ENCODE data around the gene NAALADL1. TPM values are rescaled to one million over a fixed set of nuclear protein-coding genes. Genes with fewer than 3 reads are reported as not detected.

Gene NAALADL1, protein sequence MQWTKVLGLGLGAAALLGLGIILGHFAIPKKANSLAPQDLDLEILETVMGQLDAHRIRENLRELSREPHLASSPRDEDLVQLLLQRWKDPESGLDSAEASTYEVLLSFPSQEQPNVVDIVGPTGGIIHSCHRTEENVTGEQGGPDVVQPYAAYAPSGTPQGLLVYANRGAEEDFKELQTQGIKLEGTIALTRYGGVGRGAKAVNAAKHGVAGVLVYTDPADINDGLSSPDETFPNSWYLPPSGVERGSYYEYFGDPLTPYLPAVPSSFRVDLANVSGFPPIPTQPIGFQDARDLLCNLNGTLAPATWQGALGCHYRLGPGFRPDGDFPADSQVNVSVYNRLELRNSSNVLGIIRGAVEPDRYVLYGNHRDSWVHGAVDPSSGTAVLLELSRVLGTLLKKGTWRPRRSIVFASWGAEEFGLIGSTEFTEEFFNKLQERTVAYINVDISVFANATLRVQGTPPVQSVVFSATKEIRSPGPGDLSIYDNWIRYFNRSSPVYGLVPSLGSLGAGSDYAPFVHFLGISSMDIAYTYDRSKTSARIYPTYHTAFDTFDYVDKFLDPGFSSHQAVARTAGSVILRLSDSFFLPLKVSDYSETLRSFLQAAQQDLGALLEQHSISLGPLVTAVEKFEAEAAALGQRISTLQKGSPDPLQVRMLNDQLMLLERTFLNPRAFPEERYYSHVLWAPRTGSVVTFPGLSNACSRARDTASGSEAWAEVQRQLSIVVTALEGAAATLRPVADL
- not detected for total RNA-seq (ENCODE audit: unreplicated experiment)
- long read RNA-seq, partial matches to known transcripts: 1 of 1 reads
- long read RNA-seq, other reads (novel, unspliced or antisense): 0 of 1 reads

DNA sequence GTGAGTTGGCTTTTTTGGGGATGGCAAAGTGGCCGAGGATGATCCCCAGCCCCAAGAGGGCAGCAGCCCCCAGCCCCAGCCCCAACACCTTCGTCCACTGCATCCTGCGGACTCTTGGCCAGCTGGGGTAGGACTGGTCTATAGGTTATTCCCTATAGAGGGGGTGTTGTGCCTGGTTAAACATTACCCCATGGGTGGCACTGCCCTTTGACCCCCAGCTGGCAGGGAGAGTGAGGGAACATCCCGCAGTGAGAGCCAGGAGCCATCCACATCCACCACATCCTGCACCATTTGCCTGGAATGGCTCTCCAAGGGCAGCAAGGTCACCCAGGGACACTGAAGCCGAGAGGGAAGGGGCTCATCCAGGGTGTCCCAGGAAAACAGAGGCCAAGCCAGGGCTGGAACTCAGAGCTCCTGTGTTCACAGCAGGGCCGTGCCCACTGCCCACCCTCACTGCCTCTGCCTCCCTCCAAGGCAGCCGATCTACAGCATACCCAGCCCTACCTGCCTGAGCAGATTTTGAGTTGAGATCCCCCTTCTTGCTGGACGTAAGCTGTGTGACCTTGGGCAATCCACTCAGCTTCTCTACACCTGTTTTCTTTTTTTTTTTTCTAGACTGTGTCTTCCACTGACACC, at the start of gene NAALADL1:
Gene NAALADL1 (minus strand): TSS at position 135 of the 636 bp plus-strand sequence. CDS start 32 bp downstream, at position 103.
- H3K27me3 Mint-ChIP-seq (ENCODE audit: unreplicated experiment): peaks cover 9% of the 10 kb centered on the region
- no peak within 1 kb of the TSS for H3K27ac Mint-ChIP-seq (ENCODE audit: unreplicated experiment)
- DNase-seq (ENCODE audit: low spot score): no peak
- H3K36me3 Mint-ChIP-seq (ENCODE audit: low read depth, unreplicated experiment): no peaks in the 10 kb centered on the region
- TF ChIP-seq, protein P1, sequence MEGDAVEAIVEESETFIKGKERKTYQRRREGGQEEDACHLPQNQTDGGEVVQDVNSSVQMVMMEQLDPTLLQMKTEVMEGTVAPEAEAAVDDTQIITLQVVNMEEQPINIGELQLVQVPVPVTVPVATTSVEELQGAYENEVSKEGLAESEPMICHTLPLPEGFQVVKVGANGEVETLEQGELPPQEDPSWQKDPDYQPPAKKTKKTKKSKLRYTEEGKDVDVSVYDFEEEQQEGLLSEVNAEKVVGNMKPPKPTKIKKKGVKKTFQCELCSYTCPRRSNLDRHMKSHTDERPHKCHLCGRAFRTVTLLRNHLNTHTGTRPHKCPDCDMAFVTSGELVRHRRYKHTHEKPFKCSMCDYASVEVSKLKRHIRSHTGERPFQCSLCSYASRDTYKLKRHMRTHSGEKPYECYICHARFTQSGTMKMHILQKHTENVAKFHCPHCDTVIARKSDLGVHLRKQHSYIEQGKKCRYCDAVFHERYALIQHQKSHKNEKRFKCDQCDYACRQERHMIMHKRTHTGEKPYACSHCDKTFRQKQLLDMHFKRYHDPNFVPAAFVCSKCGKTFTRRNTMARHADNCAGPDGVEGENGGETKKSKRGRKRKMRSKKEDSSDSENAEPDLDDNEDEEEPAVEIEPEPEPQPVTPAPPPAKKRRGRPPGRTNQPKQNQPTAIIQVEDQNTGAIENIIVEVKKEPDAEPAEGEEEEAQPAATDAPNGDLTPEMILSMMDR (IDR thresholded peaks at IDR 0.05; ENCODE audit: unreplicated experiment): no peak
- no peaks in the 10 kb centered on the region for H3K4me1 Mint-ChIP-seq (ENCODE audit: unreplicated experiment)
- H3K9me3 Mint-ChIP-seq (ENCODE audit: unreplicated experiment): no peaks in the 10 kb centered on the region
- H3K4me3 Mint-ChIP-seq (ENCODE audit: unreplicated experiment): no peak within 1 kb of the TSS

DNA sequence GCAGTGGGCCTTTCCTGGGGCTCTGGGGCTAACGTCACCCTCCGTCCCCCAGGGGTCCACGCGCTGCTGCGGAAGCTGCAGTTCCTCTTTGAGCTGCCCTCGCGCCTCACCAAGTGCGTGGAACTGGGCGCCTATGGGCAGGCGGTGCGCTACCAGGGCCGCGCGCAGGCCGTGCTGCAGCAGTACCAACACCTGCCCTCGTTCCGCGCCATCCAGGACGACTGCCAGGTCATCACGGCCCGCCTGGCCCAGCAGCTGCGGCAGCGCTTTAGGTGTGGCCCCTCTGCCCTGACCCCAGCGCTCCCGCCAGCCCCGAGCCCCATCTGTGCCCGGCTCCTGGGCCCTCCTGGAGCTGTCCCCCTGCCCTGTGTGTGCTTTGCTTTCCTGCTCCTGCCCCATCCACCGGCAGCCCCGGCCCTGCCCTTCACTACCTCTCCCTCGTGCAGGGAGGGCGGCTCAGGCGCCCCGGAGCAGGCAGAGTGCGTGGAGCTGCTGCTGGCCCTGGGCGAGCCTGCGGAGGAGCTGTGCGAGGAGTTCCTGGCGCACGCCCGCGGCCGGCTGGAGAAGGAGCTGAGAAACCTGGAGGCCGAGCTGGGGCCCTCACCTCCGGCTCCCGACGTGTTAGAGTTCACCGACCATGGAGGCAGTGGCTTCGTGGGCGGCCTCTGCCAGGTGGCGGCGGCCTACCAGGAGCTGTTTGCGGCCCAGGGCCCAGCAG, 49.6 kb upstream of the NAALADL1 start:
- no peak for DNase-seq (ENCODE audit: low spot score)
- TF ChIP-seq, protein P1 (IDR thresholded peaks at IDR 0.05; ENCODE audit: unreplicated experiment): no peak
- Mint-ChIP-seq H3K4me3 (ENCODE audit: unreplicated experiment) (no peak overlapping the region), H3K36me3 (ENCODE audit: low read depth, unreplicated experiment) (peaks cover 16% of the 10 kb centered on the region), H3K4me1 (ENCODE audit: unreplicated experiment) (peaks cover 3% of the 10 kb centered on the region), H3K9me3 (ENCODE audit: unreplicated experiment) (no peaks in the 10 kb centered on the region), H3K27ac (ENCODE audit: unreplicated experiment) (no peak overlapping the region), H3K27me3 (ENCODE audit: unreplicated experiment) (peaks cover 8% of the 10 kb centered on the region)

DNA sequence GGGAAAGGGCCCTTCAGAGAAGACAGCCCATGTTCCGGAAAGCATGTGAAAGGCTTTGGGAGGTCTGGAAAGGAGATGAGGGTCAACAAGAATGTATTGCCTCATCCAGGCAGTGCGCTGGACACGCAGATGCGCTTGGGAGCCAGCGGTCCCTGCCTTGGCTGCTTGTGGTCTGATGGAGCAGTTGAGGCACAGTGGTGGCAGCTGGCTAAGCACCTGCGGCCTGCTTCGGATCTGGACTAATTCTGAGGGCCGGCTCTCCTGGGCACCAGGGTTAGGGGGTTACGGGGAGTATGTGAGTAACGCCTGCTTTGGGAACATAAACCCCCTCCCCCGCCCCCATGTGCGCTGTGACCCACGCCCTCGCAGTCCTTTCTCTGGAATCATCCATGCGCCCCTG, 48.7 kb upstream of the NAALADL1 start:
- Mint-ChIP-seq H3K27me3 (ENCODE audit: unreplicated experiment) (peaks cover 9% of the 10 kb centered on the region), H3K4me3 (ENCODE audit: unreplicated experiment) (no peak overlapping the region), H3K36me3 (ENCODE audit: low read depth, unreplicated experiment) (peaks cover 16% of the 10 kb centered on the region), H3K9me3 (ENCODE audit: unreplicated experiment) (no peaks in the 10 kb centered on the region), H3K4me1 (ENCODE audit: unreplicated experiment) (peaks cover 3% of the 10 kb centered on the region), H3K27ac (ENCODE audit: unreplicated experiment) (no peak overlapping the region)
- TF ChIP-seq, protein P1 (IDR thresholded peaks at IDR 0.05; ENCODE audit: unreplicated experiment): no peak
- no peak for DNase-seq (ENCODE audit: low spot score)

DNA sequence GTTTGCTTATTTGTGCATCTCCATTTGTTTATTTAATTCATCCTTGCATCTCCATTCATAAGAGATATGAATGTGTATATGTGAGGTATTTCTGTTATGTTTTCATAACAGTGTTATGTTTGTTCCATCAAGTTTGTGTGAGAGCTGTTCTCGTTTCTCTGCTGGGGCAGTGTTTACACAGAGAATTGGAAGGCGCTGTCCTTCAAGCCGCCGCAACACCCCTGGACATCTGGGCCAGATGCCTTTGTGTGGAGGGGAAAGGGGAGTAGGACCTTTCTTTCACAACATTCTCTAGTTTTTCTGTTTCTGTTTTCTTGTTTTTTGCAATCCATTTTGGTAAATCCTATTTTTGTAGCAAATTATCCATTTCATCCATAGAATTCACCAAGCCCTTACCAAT, 46.3 kb upstream of the NAALADL1 start:
- Mint-ChIP-seq H3K27ac (ENCODE audit: unreplicated experiment) (no peak overlapping the region), H3K9me3 (ENCODE audit: unreplicated experiment) (no peaks in the 10 kb centered on the region), H3K27me3 (ENCODE audit: unreplicated experiment) (peaks cover 8% of the 10 kb centered on the region), H3K36me3 (ENCODE audit: low read depth, unreplicated experiment) (peaks cover 12% of the 10 kb centered on the region), H3K4me3 (ENCODE audit: unreplicated experiment) (no peak overlapping the region), H3K4me1 (ENCODE audit: unreplicated experiment) (peaks cover 3% of the 10 kb centered on the region)
- TF ChIP-seq, protein P1 (IDR thresholded peaks at IDR 0.05; ENCODE audit: unreplicated experiment): no peak
- no peak for DNase-seq (ENCODE audit: low spot score)

Data from endothelial cell (in vitro differentiated cells).